ENCODE results near the gene ITGA2B. TPM values are rescaled to one million over a fixed set of nuclear protein-coding genes. Genes with fewer than 3 reads are reported as not detected.

The ITGA2B gene
- total RNA-seq, 4 donors from 2014 or later = 0.31 to 1.2 (median 0.45) TPM; not detected in 1

- Histone ChIP-seq H3K27ac (no peak overlapping the region), H3K9me3 (no peaks in the 10 kb centered on the region), H3K27me3 (peaks cover 14% of the 10 kb centered on the region), H3K36me3 (no peaks in the 10 kb centered on the region), H3K4me3 (no peak overlapping the region), H3K4me1 (no peaks in the 10 kb centered on the region)
- no peak for TF ChIP-seq POLR2AphosphoS5 (IDR thresholded peaks at IDR 0.05)
- TF ChIP-seq POLR2A (IDR thresholded peaks at IDR 0.05) = no peak
- TF ChIP-seq CTCF (IDR thresholded peaks at IDR 0.05) = no peak
- TF ChIP-seq EP300 (IDR thresholded peaks at IDR 0.05) = no peak
- no peak for ATAC-seq
- 51 to 100% methylated on average over 1 to 6 of the region's 6 CpGs for WGBS, 2 donors (ENCODE audit: low coverage in 1 of 2)
Observed at GRCh38 chr17:44338702-44339101, 50.7 kb downstream of the ITGA2B start.

GRCh38 chr17:44335968-44336367 lies 53.5 kb downstream of the ITGA2B start:
- TF ChIP-seq EP300 (IDR thresholded peaks at IDR 0.05) = no peak
- TF ChIP-seq CTCF (IDR thresholded peaks at IDR 0.05) = no peak
- TF ChIP-seq POLR2A (IDR thresholded peaks at IDR 0.05) = no peak
- no peak for TF ChIP-seq POLR2AphosphoS5 (IDR thresholded peaks at IDR 0.05)
- WGBS, 2 donors (ENCODE audit: low coverage in 1 of 2) = 33% methylated on average over 1 of the region's 5 CpGs; no CpG with 5 or more reads in 1 of the 2 donors
- Histone ChIP-seq H3K9me3 (no peaks in the 10 kb centered on the region), H3K27me3 (peaks cover 14% of the 10 kb centered on the region), H3K4me1 (peaks cover 0 to 8% (median 2%) of the 10 kb centered on the region in 3 donors), H3K27ac (no peak overlapping the region), H3K36me3 (no peaks in the 10 kb centered on the region), H3K4me3 (no peak overlapping the region)
- ATAC-seq = no peak

GRCh38 chr17:44335564-44335963 lies 53.9 kb downstream of the ITGA2B start:
- no peak for ATAC-seq

GRCh38 chr17:44334727-44335126 lies 54.7 kb downstream of the ITGA2B start:
- Histone ChIP-seq H3K4me3 (no peak overlapping the region), H3K27ac (no peak overlapping the region), H3K4me1 (peaks cover 0 to 10% (median 3%) of the 10 kb centered on the region in 3 donors), H3K27me3 (peaks cover 14% of the 10 kb centered on the region), H3K36me3 (no peaks in the 10 kb centered on the region), H3K9me3 (no peaks in the 10 kb centered on the region)
- WGBS, 2 donors (ENCODE audit: low coverage in 1 of 2) = 14 to 36% methylated on average over 1 to 3 of the region's 3 CpGs
- no peak for ATAC-seq
- TF ChIP-seq CTCF (IDR thresholded peaks at IDR 0.05) (no peak), POLR2A (IDR thresholded peaks at IDR 0.05) (no peak), POLR2AphosphoS5 (IDR thresholded peaks at IDR 0.05) (no peak), EP300 (IDR thresholded peaks at IDR 0.05) (no peak)

More at GRCh38 chr17:44335564-44335963, 53.9 kb downstream of the ITGA2B start:
- no peaks in the 10 kb centered on the region for H3K9me3 ChIP-seq
- no peak overlapping the region for H3K4me3 ChIP-seq
- 62 to 82% methylated on average over 1 to 3 of the region's 3 CpGs for WGBS, 2 donors (ENCODE audit: low coverage in 1 of 2)
- no peak overlapping the region for H3K27ac ChIP-seq
- H3K4me1 ChIP-seq = peaks cover 0 to 10% (median 3%) of the 10 kb centered on the region in 3 donors
- H3K27me3 ChIP-seq = peaks cover 14% of the 10 kb centered on the region
- TF ChIP-seq POLR2AphosphoS5 (IDR thresholded peaks at IDR 0.05) (no peak), POLR2A (IDR thresholded peaks at IDR 0.05) (no peak), EP300 (IDR thresholded peaks at IDR 0.05) (no peak), CTCF (IDR thresholded peaks at IDR 0.05) (no peak)
- no peaks in the 10 kb centered on the region for H3K36me3 ChIP-seq

- no peak for TF ChIP-seq CTCF (IDR thresholded peaks at IDR 0.05)
- TF ChIP-seq EP300 (IDR thresholded peaks at IDR 0.05) = no peak
- no peak for TF ChIP-seq POLR2A (IDR thresholded peaks at IDR 0.05)
- no peak for ATAC-seq
- no peaks in the 10 kb centered on the region for H3K36me3 ChIP-seq
Observed at GRCh38 chr17:44334315-44334714, 55.1 kb downstream of the ITGA2B start.

More at GRCh38 chr17:44334315-44334714, 55.1 kb downstream of the ITGA2B start:
- Histone ChIP-seq H3K4me3 (no peak overlapping the region), H3K4me1 (peaks cover 0 to 10% (median 3%) of the 10 kb centered on the region in 3 donors), H3K27me3 (peaks cover 14% of the 10 kb centered on the region), H3K27ac (no peak overlapping the region), H3K9me3 (no peaks in the 10 kb centered on the region)
- WGBS, 2 donors (ENCODE audit: low coverage in 1 of 2) = 67 to 70% methylated on average over 1 to 2 of the region's 2 CpGs
